SKM-1 (cell line): ENCODE data around the gene RBM46.
A peak's percentile ranks its signal among the peaks of the same experiment; 100 is the strongest.

Experiments
- DNase-seq: peaks from one replicate; lab custom pipeline; 2025; ENCODE audit not compliant: unreplicated experiment; lab: John Stamatoyannopoulos, UW

The RBM46 gene

GRCh38 chr4:154781126-154781982, at the start of gene RBM46:
Gene RBM46, plus strand, starts transcription at chr4:154781272. Its CDS starts 15,481 bp downstream, at chr4:154796753.
- no peak for DNase-seq

GRCh38 chr4:154731756-154732155, 49.3 kb upstream of the RBM46 start:
- DNase-seq = no peak

- no peak for DNase-seq
These were observed 48.4 kb upstream of the RBM46 start for GRCh38 chr4:154732669-154733068.

- no peak for DNase-seq
These were observed 44.3 kb upstream of the RBM46 start for GRCh38 chr4:154736770-154737169.

- no peak for DNase-seq
These were observed 42.6 kb upstream of the RBM46 start for GRCh38 chr4:154738426-154738825.

GRCh38 chr4:154739111-154739510, 42.0 kb upstream of the RBM46 start:
- DNase-seq = no peak

GRCh38 chr4:154740462-154740861, 40.6 kb upstream of the RBM46 start:
- no peak for DNase-seq

- DNase-seq = no peak
These were observed 39.9 kb upstream of the RBM46 start for GRCh38 chr4:154741131-154741665.

GRCh38 chr4:154741922-154742850, 38.9 kb upstream of the RBM46 start:
- no peak for DNase-seq

- DNase-seq = peak; percentile 7
These were observed 37.3 kb upstream of the RBM46 start, which contains the start of gene LRAT for GRCh38 chr4:154743683-154744340. Gene LRAT, plus strand, starts transcription at chr4:154744000. Its CDS starts 327 bp downstream, at chr4:154744327.

- DNase-seq = no peak
These were observed 36.6 kb upstream of the RBM46 start for GRCh38 chr4:154744341-154744926.

GRCh38 chr4:154757713-154758112, 23.4 kb upstream of the RBM46 start:
- no peak for DNase-seq

GRCh38 chr4:154760895-154761294, 20.2 kb upstream of the RBM46 start:
- no peak for DNase-seq

GRCh38 chr4:154778264-154778663, 2.8 kb upstream of the RBM46 start:
- DNase-seq = no peak

- peak; percentile 6 for DNase-seq
These were observed 1.6 kb upstream of the RBM46 start for GRCh38 chr4:154779362-154779947.

GRCh38 chr4:154781983-154782293, 866 bp downstream of the RBM46 start:
- DNase-seq = no peak

GRCh38 chr4:154807042-154807630, 26.1 kb downstream of the RBM46 start:
- peak; percentile 30 for DNase-seq

GRCh38 chr4:154818230-154818629, 37.2 kb downstream of the RBM46 start:
- no peak for DNase-seq

GRCh38 chr4:154822775-154823174, 41.7 kb downstream of the RBM46 start:
- no peak for DNase-seq

- DNase-seq = no peak
These were observed 55.0 kb downstream of the RBM46 start for GRCh38 chr4:154836030-154836429.
